Peyer's patch (tissue), 4 donors: Measurements from ENCODE around the gene TMED1.

Experiments
- POLR2A ChIP-seq, 2 donors: fragments of 450-650 bp; IDR thresholded peaks; one replicate each; pipeline ENCODE4 v1.5.1; 2017; ENCODE audit warnings: antibody characterized with exemption in 2 of 2, mild to moderate bottlenecking in 2 of 2, moderate library complexity in 2 of 2
- TF ChIP-seq, protein P1 (sequence below), 6 experiments: fragments of 450-650 bp in 4 of 6; fragments of 200-600 bp in 2 of 6; sonication (generic) in 1 of 6; IDR thresholded peaks; one replicate each; pipeline ENCODE4 v1.5.1; 2017 to 2019; ENCODE audit warnings: antibody characterized with exemption in 6 of 6, mild to moderate bottlenecking in 3 of 6, moderate library complexity in 1 of 6

DNA sequence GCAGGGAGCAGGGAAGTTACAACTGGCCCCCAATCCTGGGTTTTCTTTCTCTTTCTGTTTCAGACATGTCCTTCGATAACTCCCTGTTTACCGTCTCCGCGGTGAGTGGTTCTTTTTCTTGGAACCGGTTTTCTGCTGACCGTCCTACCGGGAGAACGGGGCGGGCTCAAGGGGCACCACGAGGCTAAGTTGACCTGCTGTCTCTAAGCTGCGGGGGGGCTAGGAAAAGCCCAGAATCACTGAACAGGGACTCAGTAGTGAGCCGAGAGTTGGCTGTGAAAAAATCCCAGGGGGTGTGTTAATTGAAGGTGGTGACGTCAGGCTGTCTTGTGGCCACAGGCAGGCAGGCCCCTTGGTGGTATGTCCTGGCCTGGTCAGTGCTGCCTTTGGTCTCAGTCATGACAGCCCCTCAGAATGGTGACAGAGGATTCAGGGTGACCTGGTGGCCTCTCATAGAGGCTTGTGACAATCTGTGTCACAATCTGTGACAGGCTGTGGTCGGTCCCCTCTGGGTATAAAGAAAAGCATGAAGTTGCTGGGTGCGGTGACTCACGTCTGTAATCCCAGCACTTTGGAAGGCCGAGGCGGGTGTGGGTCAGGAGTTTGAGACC, 27.2 kb upstream of the TMED1 start:
- TF ChIP-seq, protein P1, sequence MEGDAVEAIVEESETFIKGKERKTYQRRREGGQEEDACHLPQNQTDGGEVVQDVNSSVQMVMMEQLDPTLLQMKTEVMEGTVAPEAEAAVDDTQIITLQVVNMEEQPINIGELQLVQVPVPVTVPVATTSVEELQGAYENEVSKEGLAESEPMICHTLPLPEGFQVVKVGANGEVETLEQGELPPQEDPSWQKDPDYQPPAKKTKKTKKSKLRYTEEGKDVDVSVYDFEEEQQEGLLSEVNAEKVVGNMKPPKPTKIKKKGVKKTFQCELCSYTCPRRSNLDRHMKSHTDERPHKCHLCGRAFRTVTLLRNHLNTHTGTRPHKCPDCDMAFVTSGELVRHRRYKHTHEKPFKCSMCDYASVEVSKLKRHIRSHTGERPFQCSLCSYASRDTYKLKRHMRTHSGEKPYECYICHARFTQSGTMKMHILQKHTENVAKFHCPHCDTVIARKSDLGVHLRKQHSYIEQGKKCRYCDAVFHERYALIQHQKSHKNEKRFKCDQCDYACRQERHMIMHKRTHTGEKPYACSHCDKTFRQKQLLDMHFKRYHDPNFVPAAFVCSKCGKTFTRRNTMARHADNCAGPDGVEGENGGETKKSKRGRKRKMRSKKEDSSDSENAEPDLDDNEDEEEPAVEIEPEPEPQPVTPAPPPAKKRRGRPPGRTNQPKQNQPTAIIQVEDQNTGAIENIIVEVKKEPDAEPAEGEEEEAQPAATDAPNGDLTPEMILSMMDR (IDR thresholded peaks at IDR 0.05) = no peak
- no peak for TF ChIP-seq POLR2A (IDR thresholded peaks at IDR 0.05)
